K562 (cell line): ENCODE measurements around the gene ITGA2B. TPM values are rescaled to one million over a fixed set of nuclear protein-coding genes. Genes with fewer than 3 reads are reported as not detected.

Experiments
- ATAC-seq: fragments of 200-7000 bp; cut with Tn5 transposase; 3 replicates; pipeline ENCODE4 v1.9.1; 2020; ENCODE audit warnings: moderate library complexity
- BruUV-seq: library from RNA; stranded (reverse); fragments of 400-500 nt; replicated peaks from 2 replicates; lab custom pipeline; 2021; lab: Mats Ljungman, UMichigan
- CTCF ChIA-PET: fragments of 300-600 bp; formaldehyde crosslinking; extraction: SDS; loops from one replicate; lab custom pipeline; 2021; ENCODE audit warnings: low intra/inter-chr PET ratio; lab: Yijun Ruan, JAX
- POLR2A ChIA-PET: fragments of 300-600, 350-650 bp; sonication (Branson Sonifier 250); formaldehyde crosslinking; extraction: SDS; loops from one replicate; lab custom pipeline; 2021; ENCODE audit warnings: antibody characterized with exemption, inconsistent platforms; lab: Yijun Ruan, JAX
- DNase-seq, 4 experiments: peaks; one replicate each; pipeline versions ENCODE4 v3.0.0 to v3.0.0-alpha.2; 2011 to 2018; ENCODE audit warnings: low spot score in 3 of 4, mixed read lengths in 3 of 4; ENCODE audit errors: extremely low read depth in 1 of 4
- FAIRE-seq: peaks from 2 replicates; lab custom pipeline; 2011; peaks lifted over from hg19 to GRCh38; lab: Jason Lieb, UNC
- H2AFZ ChIP-seq: 2 replicates; pipeline ENCODE4 v1.6.0; 2011; ENCODE audit warnings: low read depth, low read length, control low read depth, inconsistent platforms
- H3K27ac ChIP-seq: fragments of 200-600 bp; 3 replicates; pipeline ENCODE4 v1.8.0; 2011; ENCODE audit warnings: low read depth, mild to moderate bottlenecking, control low read depth, inconsistent platforms, low read length, moderate library complexity, mixed read lengths; ENCODE audit errors: extremely low read depth
- H3K27me3 ChIP-seq, 2 experiments: fragments of 300-600 bp in 1 of 2; 2 replicates in 1 of 2; 3 replicates in 1 of 2; pipeline versions ENCODE4 v1.6.0 to v1.8.0; 2011; ENCODE audit warnings: inconsistent platforms in 2 of 2, low read length in 2 of 2, mild to moderate bottlenecking in 1 of 2, mixed read lengths in 1 of 2, moderate library complexity in 1 of 2; ENCODE audit not compliant: control insufficient read depth in 2 of 2, insufficient read depth in 2 of 2
- H3K36me3 ChIP-seq: fragments of 300-600 bp; 3 replicates; pipeline ENCODE4 v1.8.0; 2011; ENCODE audit warnings: mild to moderate bottlenecking, low read length, inconsistent platforms; ENCODE audit not compliant: control insufficient read depth, insufficient read depth
- H3K4me1 ChIP-seq, 2 experiments: fragments of 200-600 bp in 1 of 2; replicated peaks in 1 of 2; 2 replicates in 1 of 2; 3 replicates in 1 of 2; pipeline versions ENCODE4 v1.5.1 to v1.8.0; 2011; ENCODE audit warnings: inconsistent platforms in 2 of 2, low read length in 2 of 2, mild to moderate bottlenecking in 1 of 2, mixed read lengths in 1 of 2, moderate library complexity in 1 of 2; ENCODE audit not compliant: control insufficient read depth in 2 of 2, insufficient read depth in 2 of 2
- H3K4me2 ChIP-seq: 2 replicates; pipeline ENCODE4 v1.6.1; 2011; ENCODE audit warnings: low read length, control low read depth, inconsistent platforms, mixed read lengths; ENCODE audit not compliant: insufficient read depth
- H3K4me3 ChIP-seq: fragments of 200-600 bp; sonication (generic), shearing (Covaris generic); 2 replicates; pipeline ENCODE4 v1.5.1; 2016; ENCODE audit warnings: control low read depth, inconsistent platforms
- H3K79me2 ChIP-seq: fragments of 200-600 bp; 3 replicates; pipeline ENCODE4 v1.8.0; 2011; ENCODE audit warnings: low read length, inconsistent platforms; ENCODE audit not compliant: control insufficient read depth, insufficient read depth
- H3K9ac ChIP-seq, 2 experiments: 2 replicates each; pipeline versions ENCODE4 v1.6.0 to v1.6.1; 2011; ENCODE audit warnings: low read depth in 2 of 2, low read length in 2 of 2, control low read depth in 1 of 2, inconsistent platforms in 1 of 2, mild to moderate bottlenecking in 1 of 2, mixed read lengths in 1 of 2; ENCODE audit not compliant: insufficient read depth in 1 of 2
- H3K9me1 ChIP-seq: one replicate; pipeline ENCODE4 v1.6.0; 2011; ENCODE audit warnings: inconsistent platforms, mild to moderate bottlenecking, low read length, moderate library complexity; ENCODE audit not compliant: control insufficient read depth, insufficient read depth
- H3K9me3 ChIP-seq: replicated peaks from 2 replicates; pipeline ENCODE4 v1.5.1; 2011; ENCODE audit warnings: low read depth, low read length, inconsistent platforms; ENCODE audit not compliant: control insufficient read depth, insufficient read depth
- H4K20me1 ChIP-seq: replicated peaks from 2 replicates; pipeline ENCODE4 v1.6.1; 2011; ENCODE audit warnings: low read length, inconsistent platforms, mixed read lengths; ENCODE audit not compliant: control insufficient read depth, insufficient read depth
- ARID2 ChIP-seq: fragments of 450-650 bp; IDR thresholded peaks from 2 replicates; pipeline ENCODE4 v1.6.1; 2017; ENCODE audit warnings: antibody characterized with exemption, mild to moderate bottlenecking
- ARID4B ChIP-seq: sonication (generic); formaldehyde crosslinking; IDR thresholded peaks from 2 replicates; pipeline ENCODE4 v1.8.0; 2022; ENCODE audit warnings: mild to moderate bottlenecking, missing genetic modification reagents
- BACH1 ChIP-seq: fragments of 200-800 bp; sonication (Bioruptor generic); IDR thresholded peaks from 2 replicates; pipeline ENCODE4 v1.6.1; 2016; ENCODE audit warnings: missing genetic modification characterization, missing compliant biosample characterization
- CHAMP1 ChIP-seq: fragments of 450-650 bp; IDR thresholded peaks from 2 replicates; pipeline ENCODE4 v1.6.1; 2016; ENCODE audit warnings: mild to moderate bottlenecking
- GATAD2A ChIP-seq: fragments of 450-650 bp; IDR thresholded peaks from 2 replicates; pipeline ENCODE4 v1.6.1; 2017
- KAT7 ChIP-seq: sonication (generic); formaldehyde crosslinking; IDR thresholded peaks from 2 replicates; pipeline ENCODE4 v1.8.0; 2022; ENCODE audit warnings: missing genetic modification reagents, mild to moderate bottlenecking, borderline replicate concordance
- MECOM ChIP-seq: fragments of 250-450 bp; sonication (Bioruptor Pico); IDR thresholded peaks from 2 replicates; pipeline ENCODE4 v1.8.0; 2022; ENCODE audit warnings: inconsistent platforms
- TCF7L2 ChIP-seq: fragments of 150-350 bp; IDR thresholded peaks from 2 replicates; pipeline ENCODE4 v1.6.1; 2016; ENCODE audit warnings: low read depth, mild to moderate bottlenecking, low read length, moderate library complexity
- TSHZ1 ChIP-seq: fragments of 250-450 bp; sonication (Bioruptor Pico); IDR thresholded peaks from 2 replicates; pipeline ENCODE4 v1.4.0; 2020; ENCODE audit warnings: mild to moderate bottlenecking, moderate library complexity
- ZNF282 ChIP-seq: sonication (generic); formaldehyde crosslinking; IDR thresholded peaks from 2 replicates; pipeline ENCODE4 v1.8.1; 2023; ENCODE audit warnings: missing genetic modification reagents
- ZNF316 ChIP-seq: fragments of 450-650 bp; IDR thresholded peaks from 2 replicates; pipeline ENCODE4 v1.6.1; 2016
- WGBS: fragments of 100-300 bp; shearing (Covaris generic); methylation state at CpG from one replicate; pipeline ENCODE4 v1.1.6; 2016; ENCODE audit warnings: low coverage, mixed read lengths; ENCODE audit not compliant: insufficient coverage; ENCODE audit errors: missing lambda C conversion rate; 5-methylcytosine and 5-hydroxymethylcytosine counted together
- in situ Hi-C: fragments of 300-500 bp; cut with MboI; formaldehyde crosslinking; loops from 4 replicates; pipeline ENCODE4 v1.15.0; 2018; ENCODE audit warnings: inconsistent platforms, mixed read lengths
- intact Hi-C: fragments of 100-400 bp; cut with micrococcal nuclease; formaldehyde crosslinking; loops from 2 replicates; pipeline ENCODE4 v1.14.2; 2022
- polyA plus RNA-seq, 8 experiments: library from polyadenylated mRNA; depleted of rRNA in 4 of 8; stranded (reverse) in 5 of 8; unstranded in 3 of 8; fragments of >200 nt; fragmentation: Nextera tagmentation in 2 of 8; fragmentation: Illumina TruSeq in 1 of 8; extraction: Ambion mirVana in 2 of 8; extraction: Trizol in 1 of 8; gene quantifications; 2 replicates each; pipeline versions ENCODE4 v1.2.1 to v1.2.3, GENCODE V29; 2011 to 2014; ENCODE audit warnings: inconsistent platforms in 1 of 8, missing spikeins in 1 of 8
- total RNA-seq, 7 experiments: library from RNA; depleted of rRNA in 6 of 7; stranded (reverse); fragments of >200 nt in 6 of 7; fragmentation: Illumina TruSeq in 2 of 7; extraction: Trizol in 2 of 7; gene quantifications; 2 replicates each; pipeline versions ENCODE4 v1.2.1 to v1.2.3, GENCODE V29; 2011 to 2021; ENCODE audit warnings: low replicate concordance in 1 of 7

The ITGA2B gene
- total and polyA plus RNA-seq, 9 of the 15 experiments (the other 6 are each of a cell fraction or from before 2014, with no cell fraction given): 1.1 to 26.4 (median 5.6) TPM

- TF ChIP-seq TSHZ1 (CRISPR knock-in tag) (no peak), CHAMP1 (no peak), ZNF316 (no peak), GATAD2A (no peak), BACH1 (tag) (no peak), ARID4B (no peak), MECOM (CRISPR knock-in tag) (no peak), ARID2 (no peak), ZNF282 (CRISPR knock-in tag) (no peak), TCF7L2 (no peak), KAT7 (CRISPR knock-in tag) (no peak)
- no peak overlapping the region for H3K9ac ChIP-seq
- DNase-seq: no peak
- H3K4me3 ChIP-seq: no peak overlapping the region
- no peaks in the 10 kb centered on the region for H3K9me1 ChIP-seq
- no TSS peak for BruUV-seq
- ChIA-PET POLR2A (interaction anchor here (1.1 kb wide), 1 partner anchor 32 kb away, joined by 3 read pairs; no protein-coding TSS in a partner anchor), CTCF (no interaction called here)
- no peak overlapping the region for H3K4me2 ChIP-seq
- H3K9me3 ChIP-seq: no peaks in the 10 kb centered on the region
- in situ Hi-C loops: no loop called here
- 36% methylated on average over 3 of the region's 3 CpGs for WGBS
- no peaks in the 10 kb centered on the region for H3K27me3 ChIP-seq
- H3K36me3 ChIP-seq: peaks cover 37% of the 10 kb centered on the region; the same call in 2 of the 3 replicates
- ATAC-seq: no peak
- 0 out of 5 replicates have a peak, but pooled peaks cover 0 to 3% of the 10 kb centered on the region in 2 experiments for H3K4me1 ChIP-seq
- no peaks in the 10 kb centered on the region for H3K79me2 ChIP-seq
- no peak overlapping the region for H2AFZ ChIP-seq
- peaks cover 3% of the 10 kb centered on the region; the same call in 1 of the 2 replicates for H4K20me1 ChIP-seq
- no peak overlapping the region for H3K27ac ChIP-seq
- peak; percentile 65 for FAIRE-seq
- intact Hi-C loops: no loop called here
These were observed 35.5 kb upstream of the ITGA2B start for GRCh38 chr17:44424828-44425461.
